ENCODE results near the gene FPGT.

Gene FPGT

GRCh38 chr1:74195339-74195738 lies 2.7 kb upstream of the FPGT start:
- Histone ChIP-seq H3F3A (ENCODE audit: insufficient read depth, low read length) (peaks cover 4% of the 10 kb centered on the region), H3K27me3 (replicated peaks; ENCODE audit: insufficient read depth, low read length) (no peaks in the 10 kb centered on the region), H3K9me3 (replicated peaks; ENCODE audit: insufficient read depth, low read length) (no peaks in the 10 kb centered on the region), H3K9me2 (replicated peaks; ENCODE audit: insufficient read depth, low read length) (no peaks in the 10 kb centered on the region), H2AFZ (ENCODE audit: low read length) (no peak overlapping the region), H3K36me3 (replicated peaks; ENCODE audit: insufficient read depth, low read length) (no peaks in the 10 kb centered on the region), H3K9ac (ENCODE audit: low read length) (no peak overlapping the region), H3K27ac (ENCODE audit: low read length) (no peak overlapping the region), H3K4me1 (ENCODE audit: low read length) (peaks cover 4% of the 10 kb centered on the region; the same call in 1 of the 2 replicates), H3K4me3 (ENCODE audit: low read length) (no peak overlapping the region), H4K20me1 (ENCODE audit: insufficient read depth, low read length) (no peaks in the 10 kb centered on the region), H3K4me2 (ENCODE audit: low read depth, low read length) (no peak overlapping the region), H3K79me2 (ENCODE audit: low read length) (no peaks in the 10 kb centered on the region)
- DNase-seq, result no peak
- TF ChIP-seq EZH2 (optimal IDR thresholded peaks at IDR 0.05; ENCODE audit: low read depth, low read length) (no peak), EZH2phosphoT487 (IDR thresholded peaks at IDR 0.05; ENCODE audit: low read length) (no peak)
- TF ChIP-seq, protein P1, sequence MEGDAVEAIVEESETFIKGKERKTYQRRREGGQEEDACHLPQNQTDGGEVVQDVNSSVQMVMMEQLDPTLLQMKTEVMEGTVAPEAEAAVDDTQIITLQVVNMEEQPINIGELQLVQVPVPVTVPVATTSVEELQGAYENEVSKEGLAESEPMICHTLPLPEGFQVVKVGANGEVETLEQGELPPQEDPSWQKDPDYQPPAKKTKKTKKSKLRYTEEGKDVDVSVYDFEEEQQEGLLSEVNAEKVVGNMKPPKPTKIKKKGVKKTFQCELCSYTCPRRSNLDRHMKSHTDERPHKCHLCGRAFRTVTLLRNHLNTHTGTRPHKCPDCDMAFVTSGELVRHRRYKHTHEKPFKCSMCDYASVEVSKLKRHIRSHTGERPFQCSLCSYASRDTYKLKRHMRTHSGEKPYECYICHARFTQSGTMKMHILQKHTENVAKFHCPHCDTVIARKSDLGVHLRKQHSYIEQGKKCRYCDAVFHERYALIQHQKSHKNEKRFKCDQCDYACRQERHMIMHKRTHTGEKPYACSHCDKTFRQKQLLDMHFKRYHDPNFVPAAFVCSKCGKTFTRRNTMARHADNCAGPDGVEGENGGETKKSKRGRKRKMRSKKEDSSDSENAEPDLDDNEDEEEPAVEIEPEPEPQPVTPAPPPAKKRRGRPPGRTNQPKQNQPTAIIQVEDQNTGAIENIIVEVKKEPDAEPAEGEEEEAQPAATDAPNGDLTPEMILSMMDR (IDR thresholded peaks at IDR 0.05; ENCODE audit: low read length), result no peak

GRCh38 chr1:74197255-74197654 lies 787 bp upstream of the FPGT start:
- H2AFZ ChIP-seq (ENCODE audit: low read length), result peak overlapping the region; percentile 97
- H3F3A ChIP-seq (ENCODE audit: insufficient read depth, low read length), result peaks cover 4% of the 10 kb centered on the region
- H3K27ac ChIP-seq (ENCODE audit: low read length), result peak overlapping the region; percentile 65; the same call in 1 of the 2 replicates

GRCh38 chr1:74199504-74199903 lies 1.5 kb downstream of the FPGT start:
- no peaks in the 10 kb centered on the region for H3K27me3 ChIP-seq (replicated peaks; ENCODE audit: insufficient read depth, low read length)
- no peaks in the 10 kb centered on the region for H4K20me1 ChIP-seq (ENCODE audit: insufficient read depth, low read length)
- H2AFZ ChIP-seq (ENCODE audit: low read length), result 0 out of 2 replicates have a peak overlapping the region, but pooled peaks have one; percentile 97
- H3K9me2 ChIP-seq (replicated peaks; ENCODE audit: insufficient read depth, low read length), result no peaks in the 10 kb centered on the region
- H3K4me2 ChIP-seq (ENCODE audit: low read depth, low read length), result peak overlapping the region; percentile 82; the same call in 1 of the 2 replicates
- H3K9ac ChIP-seq (ENCODE audit: low read length), result no peak overlapping the region
- no peak overlapping the region for H3K27ac ChIP-seq (ENCODE audit: low read length)
- no peaks in the 10 kb centered on the region for H3K9me3 ChIP-seq (replicated peaks; ENCODE audit: insufficient read depth, low read length)
- no peaks in the 10 kb centered on the region for H3K36me3 ChIP-seq (replicated peaks; ENCODE audit: insufficient read depth, low read length)
- no peak overlapping the region for H3K4me3 ChIP-seq (ENCODE audit: low read length)
- DNase-seq, result no peak
- TF ChIP-seq, protein P1 (IDR thresholded peaks at IDR 0.05; ENCODE audit: low read length), result no peak
- TF ChIP-seq EZH2phosphoT487 (IDR thresholded peaks at IDR 0.05; ENCODE audit: low read length), result no peak
- TF ChIP-seq EZH2 (optimal IDR thresholded peaks at IDR 0.05; ENCODE audit: low read depth, low read length), result no peak
- no peaks in the 10 kb centered on the region for H3K79me2 ChIP-seq (ENCODE audit: low read length)
- H3F3A ChIP-seq (ENCODE audit: insufficient read depth, low read length), result peaks cover 4% of the 10 kb centered on the region
- H3K4me1 ChIP-seq (ENCODE audit: low read length), result peaks cover 4% of the 10 kb centered on the region; the same call in 1 of the 2 replicates

More at GRCh38 chr1:74197255-74197654, 787 bp upstream of the FPGT start:
- TF ChIP-seq EZH2phosphoT487 (IDR thresholded peaks at IDR 0.05; ENCODE audit: low read length), result no peak
- no peak for TF ChIP-seq EZH2 (optimal IDR thresholded peaks at IDR 0.05; ENCODE audit: low read depth, low read length)
- TF ChIP-seq, protein P1 (IDR thresholded peaks at IDR 0.05; ENCODE audit: low read length), result no peak
- H3K79me2 ChIP-seq (ENCODE audit: low read length), result no peaks in the 10 kb centered on the region
- no peaks in the 10 kb centered on the region for H3K27me3 ChIP-seq (replicated peaks; ENCODE audit: insufficient read depth, low read length)
- DNase-seq, result no peak
- peaks cover 4% of the 10 kb centered on the region; the same call in 1 of the 2 replicates for H3K4me1 ChIP-seq (ENCODE audit: low read length)
- H4K20me1 ChIP-seq (ENCODE audit: insufficient read depth, low read length), result no peaks in the 10 kb centered on the region
- H3K9me3 ChIP-seq (replicated peaks; ENCODE audit: insufficient read depth, low read length), result no peaks in the 10 kb centered on the region
- peak overlapping the region; percentile 79 for H3K4me3 ChIP-seq (ENCODE audit: low read length)
- H3K9ac ChIP-seq (ENCODE audit: low read length), result peak overlapping the region; percentile 65
- no peaks in the 10 kb centered on the region for H3K9me2 ChIP-seq (replicated peaks; ENCODE audit: insufficient read depth, low read length)
- H3K4me2 ChIP-seq (ENCODE audit: low read depth, low read length), result peak overlapping the region; percentile 77
- no peaks in the 10 kb centered on the region for H3K36me3 ChIP-seq (replicated peaks; ENCODE audit: insufficient read depth, low read length)
